ENCODE results near the gene RXFP2.

Gene RXFP2

DNA sequence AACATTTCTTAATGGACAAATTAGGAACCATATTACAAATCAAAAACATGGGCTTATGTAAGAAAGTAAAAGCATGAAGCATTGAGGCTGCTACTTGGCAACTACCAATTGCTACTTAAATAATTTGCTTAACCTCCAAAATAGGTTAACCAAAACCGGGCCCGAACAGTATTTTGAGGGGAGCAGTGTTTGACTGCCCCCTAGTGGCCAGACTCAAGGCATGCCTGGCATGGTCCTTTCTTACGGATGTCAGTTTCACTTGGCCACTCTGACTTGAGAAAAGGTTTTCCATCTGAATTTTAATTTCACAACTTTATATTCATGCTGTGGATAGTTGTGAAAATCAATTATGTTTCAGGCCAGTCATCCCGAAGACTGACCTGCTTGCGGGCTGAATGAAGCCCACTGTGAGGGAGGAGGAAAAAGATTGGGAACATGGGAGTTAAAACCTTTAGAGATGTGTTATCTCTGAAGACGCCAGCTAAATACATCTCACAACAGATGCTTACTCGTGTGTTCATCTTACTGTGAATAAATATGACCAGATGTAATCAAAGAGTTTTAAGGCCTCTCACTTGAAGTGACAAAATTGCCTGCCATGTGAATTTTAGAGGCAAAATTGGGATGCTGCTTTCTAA lies 2.9 kb downstream of the RXFP2 start:
- no peak overlapping the region for H2BK15ac ChIP-seq (replicated peaks; ENCODE audit: low read depth)
- no peak overlapping the region for H2BK5ac ChIP-seq (ENCODE audit: low read length)
- H3K4ac ChIP-seq (ENCODE audit: low read depth, low read length) = no peak overlapping the region
- H3K79me1 ChIP-seq (ENCODE audit: low read length) = no peaks in the 10 kb centered on the region
- H3K4me3 ChIP-seq (ENCODE audit: low read length) = no peak overlapping the region
- H4K5ac ChIP-seq (ENCODE audit: low read length) = no peak overlapping the region
- no peak overlapping the region for H2AK5ac ChIP-seq (ENCODE audit: low read length)
- no CpG with 5 or more reads among the region's 7 CpGs for WGBS (ENCODE audit: extremely low coverage, insufficient coverage, low lambda C conversion rate)
- H2BK120ac ChIP-seq (ENCODE audit: low read depth, low read length) = no peak overlapping the region
- no peak overlapping the region for H3K9ac ChIP-seq (ENCODE audit: low read length)
- peak; percentile 72 for DNase-seq
- no peaks in the 10 kb centered on the region for H3K27me3 ChIP-seq (ENCODE audit: insufficient read depth, low read length, poor library complexity)
- no peak overlapping the region for H3K56ac ChIP-seq (ENCODE audit: low read length)
- H3K36me3 ChIP-seq (ENCODE audit: control insufficient read depth, insufficient read depth, low read length) = no peaks in the 10 kb centered on the region
- no peak overlapping the region for H3K18ac ChIP-seq (ENCODE audit: low read length)
- no peaks in the 10 kb centered on the region for H3K79me2 ChIP-seq (ENCODE audit: control insufficient read depth, insufficient read depth, low read length)
- H3K4me1 ChIP-seq (ENCODE audit: control insufficient read depth, low read depth, low read length) = no peaks in the 10 kb centered on the region
- H3K23ac ChIP-seq (ENCODE audit: low read length) = no peak overlapping the region
- H3K27ac ChIP-seq (ENCODE audit: low read depth, low read length) = no peak overlapping the region
- no peak overlapping the region for H3K4me2 ChIP-seq (ENCODE audit: low read length)
- no peak overlapping the region for H4K8ac ChIP-seq (ENCODE audit: low read depth, low read length)

DNA sequence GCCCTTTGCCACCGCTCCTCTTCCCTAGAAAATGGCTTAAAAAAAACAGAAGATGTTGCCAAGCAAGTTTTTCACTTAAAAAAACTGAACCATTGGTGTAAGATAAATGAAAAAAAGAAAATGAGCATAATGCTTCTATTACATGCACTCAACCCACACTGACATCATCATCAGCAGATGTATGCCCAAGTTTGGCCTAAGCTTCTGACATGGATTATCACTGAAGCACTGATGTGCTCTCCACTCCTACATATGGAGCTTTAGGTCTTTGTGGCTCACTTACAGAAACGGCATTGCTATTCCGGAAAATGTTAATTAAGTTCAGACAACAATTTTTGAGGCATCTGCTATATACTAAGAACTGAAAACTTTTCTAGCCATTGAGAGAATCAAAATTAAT lies 8.0 kb downstream of the RXFP2 start:
- Histone ChIP-seq H3K27me3 (ENCODE audit: insufficient read depth, low read length, poor library complexity) (no peaks in the 10 kb centered on the region), H3K4me1 (ENCODE audit: control insufficient read depth, low read depth, low read length) (no peaks in the 10 kb centered on the region), H3K79me2 (ENCODE audit: control insufficient read depth, insufficient read depth, low read length) (no peaks in the 10 kb centered on the region), H3K27ac (ENCODE audit: low read depth, low read length) (no peak overlapping the region), H2AK5ac (ENCODE audit: low read length) (no peak overlapping the region), H3K56ac (ENCODE audit: low read length) (no peak overlapping the region), H4K8ac (ENCODE audit: low read depth, low read length) (no peak overlapping the region), H3K4me3 (ENCODE audit: low read length) (no peak overlapping the region), H3K4me2 (ENCODE audit: low read length) (no peak overlapping the region), H3K36me3 (ENCODE audit: control insufficient read depth, insufficient read depth, low read length) (no peaks in the 10 kb centered on the region), H3K4ac (ENCODE audit: low read depth, low read length) (no peak overlapping the region), H3K79me1 (ENCODE audit: low read length) (no peaks in the 10 kb centered on the region), H2BK120ac (ENCODE audit: low read depth, low read length) (no peak overlapping the region), H3K18ac (ENCODE audit: low read length) (no peak overlapping the region), H2BK5ac (ENCODE audit: low read length) (no peak overlapping the region), H3K23ac (ENCODE audit: low read length) (no peak overlapping the region), H4K5ac (ENCODE audit: low read length) (no peak overlapping the region), H3K9ac (ENCODE audit: low read length) (no peak overlapping the region), H2BK15ac (replicated peaks; ENCODE audit: low read depth) (no peak overlapping the region)
- no peak for DNase-seq
- no CpG with 5 or more reads among the region's 3 CpGs for WGBS (ENCODE audit: extremely low coverage, insufficient coverage, low lambda C conversion rate)

DNA sequence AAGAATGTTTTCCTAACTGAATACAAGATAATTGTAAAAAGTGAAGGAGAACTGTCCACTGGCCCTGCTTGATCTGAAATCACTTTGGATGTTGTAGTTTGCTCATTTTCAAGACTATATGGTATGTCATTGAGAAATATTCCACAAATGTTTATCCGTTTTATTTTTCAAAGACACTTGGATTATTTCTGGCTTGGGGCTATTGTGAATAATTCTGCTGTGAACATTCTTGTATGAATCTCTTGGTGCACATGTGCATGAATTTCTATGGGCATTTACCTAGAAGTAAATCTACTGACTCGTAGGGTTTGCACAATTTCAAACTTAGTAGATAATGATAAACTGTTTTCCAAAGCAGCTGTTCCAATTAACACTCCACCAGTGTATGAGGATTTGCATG lies 8.6 kb downstream of the RXFP2 start:
- Histone ChIP-seq H4K8ac (ENCODE audit: low read depth, low read length) (no peak overlapping the region), H3K4me1 (ENCODE audit: control insufficient read depth, low read depth, low read length) (no peaks in the 10 kb centered on the region), H3K4me2 (ENCODE audit: low read length) (no peak overlapping the region), H3K9ac (ENCODE audit: low read length) (no peak overlapping the region), H2BK120ac (ENCODE audit: low read depth, low read length) (no peak overlapping the region), H3K79me1 (ENCODE audit: low read length) (no peaks in the 10 kb centered on the region), H3K23ac (ENCODE audit: low read length) (no peak overlapping the region), H3K36me3 (ENCODE audit: control insufficient read depth, insufficient read depth, low read length) (no peaks in the 10 kb centered on the region), H2BK15ac (replicated peaks; ENCODE audit: low read depth) (no peak overlapping the region), H3K79me2 (ENCODE audit: control insufficient read depth, insufficient read depth, low read length) (no peaks in the 10 kb centered on the region), H2AK5ac (ENCODE audit: low read length) (no peak overlapping the region), H3K4me3 (ENCODE audit: low read length) (no peak overlapping the region), H3K18ac (ENCODE audit: low read length) (no peak overlapping the region), H3K27me3 (ENCODE audit: insufficient read depth, low read length, poor library complexity) (no peaks in the 10 kb centered on the region), H2BK5ac (ENCODE audit: low read length) (no peak overlapping the region), H3K4ac (ENCODE audit: low read depth, low read length) (no peak overlapping the region), H3K56ac (ENCODE audit: low read length) (no peak overlapping the region), H3K27ac (ENCODE audit: low read depth, low read length) (no peak overlapping the region), H4K5ac (ENCODE audit: low read length) (no peak overlapping the region)
- WGBS (ENCODE audit: extremely low coverage, insufficient coverage, low lambda C conversion rate) = no CpG with 5 or more reads among the region's 2 CpGs
- no peak for DNase-seq

DNA sequence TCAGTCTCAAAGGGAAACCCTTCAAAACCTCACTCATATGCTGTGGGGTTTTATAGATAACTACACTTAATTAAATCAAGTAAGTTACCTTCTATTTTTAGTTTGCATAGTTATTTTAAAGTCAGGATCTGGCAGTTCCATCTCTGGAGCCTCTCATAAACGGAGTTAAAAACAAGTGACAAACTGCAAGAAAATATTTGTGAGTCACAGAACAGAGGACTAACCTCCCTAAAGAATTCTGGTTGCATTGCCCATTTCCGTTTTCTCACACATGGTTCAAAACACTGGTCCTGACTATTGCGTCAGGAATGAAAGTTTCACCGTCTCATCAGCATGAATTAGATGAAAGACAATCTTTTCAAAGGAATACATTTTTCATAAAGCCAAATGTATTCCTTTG lies 10.6 kb downstream of the RXFP2 start:
- Histone ChIP-seq H3K23ac (ENCODE audit: low read length) (no peak overlapping the region), H2BK120ac (ENCODE audit: low read depth, low read length) (no peak overlapping the region), H3K4me3 (ENCODE audit: low read length) (no peak overlapping the region), H3K27ac (ENCODE audit: low read depth, low read length) (no peak overlapping the region), H2BK15ac (replicated peaks; ENCODE audit: low read depth) (no peak overlapping the region), H3K27me3 (ENCODE audit: insufficient read depth, low read length, poor library complexity) (no peaks in the 10 kb centered on the region), H4K8ac (ENCODE audit: low read depth, low read length) (no peak overlapping the region), H3K18ac (ENCODE audit: low read length) (no peak overlapping the region), H3K4me2 (ENCODE audit: low read length) (no peak overlapping the region), H3K79me2 (ENCODE audit: control insufficient read depth, insufficient read depth, low read length) (no peaks in the 10 kb centered on the region), H3K79me1 (ENCODE audit: low read length) (no peaks in the 10 kb centered on the region), H3K9ac (ENCODE audit: low read length) (no peak overlapping the region), H2AK5ac (ENCODE audit: low read length) (no peak overlapping the region), H3K4me1 (ENCODE audit: control insufficient read depth, low read depth, low read length) (no peaks in the 10 kb centered on the region), H3K36me3 (ENCODE audit: control insufficient read depth, insufficient read depth, low read length) (no peaks in the 10 kb centered on the region), H2BK5ac (ENCODE audit: low read length) (no peak overlapping the region), H3K4ac (ENCODE audit: low read depth, low read length) (no peak overlapping the region), H4K5ac (ENCODE audit: low read length) (no peak overlapping the region), H3K56ac (ENCODE audit: low read length) (no peak overlapping the region)
- no peak for DNase-seq
- no CpG with 5 or more reads among the region's 4 CpGs for WGBS (ENCODE audit: extremely low coverage, insufficient coverage, low lambda C conversion rate)

DNA sequence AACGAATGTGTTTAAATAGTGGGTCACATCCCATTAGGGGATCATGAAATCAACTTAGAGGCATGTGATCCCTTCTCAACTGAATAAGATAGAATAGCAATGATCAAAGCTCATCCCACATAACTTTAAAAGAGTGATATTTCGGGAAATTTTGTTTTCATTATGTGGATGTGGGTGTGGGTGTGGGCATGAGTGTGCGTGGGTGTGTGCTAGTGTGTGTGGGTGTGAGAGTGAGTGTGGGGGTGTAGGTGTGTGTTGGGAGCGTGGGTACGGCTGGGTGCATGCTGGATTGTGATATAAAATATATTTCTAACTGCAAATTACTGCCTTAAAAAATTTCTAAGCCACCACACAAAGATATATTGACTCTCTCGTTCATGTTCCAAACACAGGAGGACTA lies 15.9 kb downstream of the RXFP2 start:
- Histone ChIP-seq H2BK120ac (ENCODE audit: low read depth, low read length) (no peak overlapping the region), H4K8ac (ENCODE audit: low read depth, low read length) (no peak overlapping the region), H3K4me2 (ENCODE audit: low read length) (no peak overlapping the region), H2BK15ac (replicated peaks; ENCODE audit: low read depth) (no peak overlapping the region), H3K4me3 (ENCODE audit: low read length) (no peak overlapping the region), H3K18ac (ENCODE audit: low read length) (no peak overlapping the region), H3K79me2 (ENCODE audit: control insufficient read depth, insufficient read depth, low read length) (no peaks in the 10 kb centered on the region), H4K5ac (ENCODE audit: low read length) (no peak overlapping the region), H3K79me1 (ENCODE audit: low read length) (no peaks in the 10 kb centered on the region), H2AK5ac (ENCODE audit: low read length) (no peak overlapping the region), H3K4me1 (ENCODE audit: control insufficient read depth, low read depth, low read length) (no peaks in the 10 kb centered on the region), H3K4ac (ENCODE audit: low read depth, low read length) (no peak overlapping the region), H3K27ac (ENCODE audit: low read depth, low read length) (no peak overlapping the region), H3K9ac (ENCODE audit: low read length) (no peak overlapping the region), H3K23ac (ENCODE audit: low read length) (no peak overlapping the region), H2BK5ac (ENCODE audit: low read length) (no peak overlapping the region), H3K36me3 (ENCODE audit: control insufficient read depth, insufficient read depth, low read length) (no peaks in the 10 kb centered on the region), H3K27me3 (ENCODE audit: insufficient read depth, low read length, poor library complexity) (no peaks in the 10 kb centered on the region), H3K56ac (ENCODE audit: low read length) (no peak overlapping the region)
- 100% methylated on average over 1 of the region's 6 CpGs for WGBS (ENCODE audit: extremely low coverage, insufficient coverage, low lambda C conversion rate)
- DNase-seq = no peak

DNA sequence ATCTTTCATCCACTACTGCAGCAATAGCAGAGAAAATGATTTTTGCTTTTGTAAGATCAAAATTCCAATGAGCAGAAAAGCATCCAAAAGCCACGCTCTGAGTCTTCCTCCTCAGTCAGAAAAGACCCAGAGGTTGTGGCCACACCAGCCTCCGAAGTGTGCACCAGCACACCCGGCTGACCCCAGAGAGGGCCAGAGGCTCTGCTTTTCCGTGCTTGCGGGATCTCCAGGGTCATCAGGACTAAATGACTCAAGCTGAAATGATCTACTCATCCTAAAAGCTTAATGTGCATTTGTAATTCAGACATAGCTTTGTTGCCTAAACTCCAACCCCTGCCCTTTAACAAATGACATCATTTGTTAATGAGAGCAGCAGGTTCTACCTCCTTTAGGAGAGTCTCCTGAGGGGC lies 16.5 kb downstream of the RXFP2 start:
- no peaks in the 10 kb centered on the region for H3K36me3 ChIP-seq (ENCODE audit: control insufficient read depth, insufficient read depth, low read length)
- H3K23ac ChIP-seq (ENCODE audit: low read length) = no peak overlapping the region
- H2BK120ac ChIP-seq (ENCODE audit: low read depth, low read length) = no peak overlapping the region
- H3K56ac ChIP-seq (ENCODE audit: low read length) = no peak overlapping the region
- no peak overlapping the region for H3K4ac ChIP-seq (ENCODE audit: low read depth, low read length)
- H4K5ac ChIP-seq (ENCODE audit: low read length) = no peak overlapping the region
- no peak overlapping the region for H2BK5ac ChIP-seq (ENCODE audit: low read length)
- no peak overlapping the region for H2BK15ac ChIP-seq (replicated peaks; ENCODE audit: low read depth)
- no peak overlapping the region for H3K4me3 ChIP-seq (ENCODE audit: low read length)
- no peak overlapping the region for H3K4me2 ChIP-seq (ENCODE audit: low read length)
- H3K4me1 ChIP-seq (ENCODE audit: control insufficient read depth, low read depth, low read length) = no peaks in the 10 kb centered on the region
- no peak overlapping the region for H2AK5ac ChIP-seq (ENCODE audit: low read length)
- no peaks in the 10 kb centered on the region for H3K79me1 ChIP-seq (ENCODE audit: low read length)
- no peaks in the 10 kb centered on the region for H3K27me3 ChIP-seq (ENCODE audit: insufficient read depth, low read length, poor library complexity)
- H3K18ac ChIP-seq (ENCODE audit: low read length) = no peak overlapping the region
- no peak overlapping the region for H4K8ac ChIP-seq (ENCODE audit: low read depth, low read length)
- H3K79me2 ChIP-seq (ENCODE audit: control insufficient read depth, insufficient read depth, low read length) = no peaks in the 10 kb centered on the region
- no peak for DNase-seq
- no peak overlapping the region for H3K9ac ChIP-seq (ENCODE audit: low read length)
- H3K27ac ChIP-seq (ENCODE audit: low read depth, low read length) = no peak overlapping the region
- WGBS (ENCODE audit: extremely low coverage, insufficient coverage, low lambda C conversion rate) = no CpG with 5 or more reads among the region's 5 CpGs
